ENCODE results near the gene ANKRD22. TPM values are rescaled to one million over a fixed set of nuclear protein-coding genes. Genes with fewer than 3 reads are reported as not detected.

The ANKRD22 gene
- total RNA-seq, 4 donors from 2014 or later = 0.63 TPM; not detected in 3

DNA sequence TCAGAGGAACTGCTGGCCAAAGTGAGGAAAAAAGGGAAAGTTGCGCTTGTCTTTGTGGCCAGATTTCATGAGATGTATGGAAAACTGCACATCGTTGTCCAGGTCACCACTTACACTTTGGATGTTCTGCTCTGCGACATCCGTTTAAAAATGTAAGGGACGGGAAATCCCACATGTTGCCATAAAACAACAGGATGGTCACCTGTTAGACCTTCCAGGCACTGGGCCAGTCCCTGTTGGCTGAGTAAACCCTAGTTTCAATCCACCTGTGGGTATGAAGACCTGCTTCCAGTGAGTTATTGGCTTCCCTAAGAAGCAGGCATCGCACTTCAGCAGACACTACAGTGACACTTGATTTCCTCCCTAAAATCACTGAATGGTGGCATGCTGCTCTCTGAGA lies 25.7 kb upstream of the ANKRD22 start:
- TF ChIP-seq, protein P1, sequence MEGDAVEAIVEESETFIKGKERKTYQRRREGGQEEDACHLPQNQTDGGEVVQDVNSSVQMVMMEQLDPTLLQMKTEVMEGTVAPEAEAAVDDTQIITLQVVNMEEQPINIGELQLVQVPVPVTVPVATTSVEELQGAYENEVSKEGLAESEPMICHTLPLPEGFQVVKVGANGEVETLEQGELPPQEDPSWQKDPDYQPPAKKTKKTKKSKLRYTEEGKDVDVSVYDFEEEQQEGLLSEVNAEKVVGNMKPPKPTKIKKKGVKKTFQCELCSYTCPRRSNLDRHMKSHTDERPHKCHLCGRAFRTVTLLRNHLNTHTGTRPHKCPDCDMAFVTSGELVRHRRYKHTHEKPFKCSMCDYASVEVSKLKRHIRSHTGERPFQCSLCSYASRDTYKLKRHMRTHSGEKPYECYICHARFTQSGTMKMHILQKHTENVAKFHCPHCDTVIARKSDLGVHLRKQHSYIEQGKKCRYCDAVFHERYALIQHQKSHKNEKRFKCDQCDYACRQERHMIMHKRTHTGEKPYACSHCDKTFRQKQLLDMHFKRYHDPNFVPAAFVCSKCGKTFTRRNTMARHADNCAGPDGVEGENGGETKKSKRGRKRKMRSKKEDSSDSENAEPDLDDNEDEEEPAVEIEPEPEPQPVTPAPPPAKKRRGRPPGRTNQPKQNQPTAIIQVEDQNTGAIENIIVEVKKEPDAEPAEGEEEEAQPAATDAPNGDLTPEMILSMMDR (IDR thresholded peaks at IDR 0.05) = no peak
- ATAC-seq (ENCODE audit: low FRiP score) (no peak), DNase-seq (ENCODE audit: low spot score) (no peak)

DNA sequence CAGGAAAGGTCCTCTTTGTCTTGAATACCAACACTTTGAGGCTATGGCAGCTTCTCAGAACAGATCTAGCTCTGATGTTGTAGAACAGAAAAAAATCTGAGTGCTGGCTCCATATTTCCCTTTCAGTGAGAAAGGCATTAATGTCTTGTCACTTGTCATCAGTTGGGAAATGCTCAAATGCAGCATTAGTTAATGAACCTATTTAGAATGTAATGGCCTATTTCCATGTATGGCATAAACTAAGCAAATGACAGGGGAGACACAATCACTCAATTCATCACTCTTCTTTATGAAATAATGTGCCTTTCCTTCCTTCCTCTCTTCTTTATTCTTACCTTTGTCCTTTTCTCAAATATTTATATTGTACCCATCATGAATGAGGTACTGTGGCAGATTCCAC lies 23.4 kb upstream of the ANKRD22 start:
- DNase-seq (ENCODE audit: low spot score) (no peak), ATAC-seq (ENCODE audit: low FRiP score) (no peak)
- TF ChIP-seq, protein P1 (IDR thresholded peaks at IDR 0.05) = no peak

DNA sequence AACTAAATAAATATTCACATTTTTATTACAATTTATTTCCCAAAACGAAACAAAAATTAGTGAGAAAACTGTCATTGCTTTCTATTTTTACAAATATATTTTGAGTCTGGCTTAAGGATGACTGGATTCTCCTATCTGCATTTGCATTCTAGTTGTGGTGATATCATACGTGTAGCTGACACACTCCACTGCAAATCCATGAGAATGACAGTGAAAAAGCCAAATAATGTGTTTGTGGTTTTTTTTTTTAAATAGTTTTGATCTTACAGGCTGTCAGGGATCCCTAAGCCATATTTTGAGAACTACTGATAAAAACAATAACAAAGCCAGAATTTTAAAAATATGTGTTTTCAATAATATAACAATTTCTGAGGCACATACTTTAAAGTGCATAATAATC lies 22.6 kb upstream of the ANKRD22 start:
- ATAC-seq (ENCODE audit: low FRiP score) (no peak), DNase-seq (ENCODE audit: low spot score) (no peak)
- TF ChIP-seq, protein P1 (IDR thresholded peaks at IDR 0.05) = no peak

DNA sequence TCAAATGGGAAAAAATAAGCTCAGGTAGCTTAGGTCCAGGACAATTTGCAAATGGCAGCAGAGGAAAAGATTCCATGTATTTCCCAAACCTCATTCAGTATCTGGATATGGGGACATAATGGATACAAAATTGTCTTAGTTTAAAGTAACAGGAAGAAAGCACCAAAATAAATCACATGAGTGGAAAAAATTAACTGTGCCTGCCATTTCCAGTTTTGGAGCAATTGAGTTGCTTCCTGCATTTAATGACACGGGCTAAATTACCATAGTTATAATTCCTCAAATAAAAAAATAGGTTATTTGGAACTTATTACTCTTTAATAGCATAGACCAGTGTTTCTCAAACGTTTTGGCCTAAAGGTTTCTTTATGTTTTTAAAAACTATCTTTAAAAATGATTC lies 22.1 kb upstream of the ANKRD22 start:
- ATAC-seq (ENCODE audit: low FRiP score) = no peak
- TF ChIP-seq, protein P1 (IDR thresholded peaks at IDR 0.05) = no peak
- no peak for DNase-seq (ENCODE audit: low spot score)

DNA sequence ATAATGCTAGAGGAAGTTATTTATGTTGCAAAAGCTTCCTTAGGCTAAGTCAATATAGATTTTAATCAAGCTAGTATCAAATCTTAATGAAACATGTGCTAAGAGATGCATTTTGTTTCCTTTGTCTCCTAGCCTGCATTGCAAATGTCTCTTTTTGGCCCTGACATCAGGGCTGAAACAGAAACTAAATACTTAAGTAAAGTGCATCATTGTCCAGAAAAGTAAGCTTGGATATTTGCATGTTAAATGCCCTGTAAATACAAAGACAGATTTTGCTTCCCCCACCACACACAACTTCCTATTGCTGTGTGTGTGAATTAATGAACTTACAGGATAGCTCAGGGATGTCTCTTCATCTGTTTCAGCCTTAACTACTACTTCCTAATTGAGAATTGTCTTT lies 18.4 kb upstream of the ANKRD22 start:
- no peak for ATAC-seq (ENCODE audit: low FRiP score)
- no peak for DNase-seq (ENCODE audit: low spot score)
- TF ChIP-seq, protein P1 (IDR thresholded peaks at IDR 0.05) = no peak

DNA sequence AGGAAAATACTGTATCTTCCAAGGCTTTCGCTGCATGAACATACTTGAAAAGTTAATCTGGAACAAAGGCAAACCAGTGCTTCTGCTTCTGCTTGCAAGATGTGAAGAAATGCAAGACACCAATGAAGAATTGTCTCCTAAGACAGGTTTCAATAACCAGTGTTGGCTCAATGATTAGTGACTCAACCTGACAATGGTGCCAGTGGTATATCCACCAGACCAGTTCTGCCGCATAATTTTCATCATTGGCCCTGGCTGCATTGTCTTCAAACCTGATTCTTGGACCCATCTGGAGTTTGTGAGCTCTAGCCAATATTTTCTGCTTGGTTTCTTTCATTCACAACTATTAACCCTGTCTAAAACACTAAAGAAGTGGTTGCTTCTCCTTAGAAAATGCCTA lies 14.8 kb upstream of the ANKRD22 start:
- ATAC-seq (ENCODE audit: low FRiP score) = no peak
- TF ChIP-seq, protein P1 (IDR thresholded peaks at IDR 0.05) = no peak
- no peak for DNase-seq (ENCODE audit: low spot score)

DNA sequence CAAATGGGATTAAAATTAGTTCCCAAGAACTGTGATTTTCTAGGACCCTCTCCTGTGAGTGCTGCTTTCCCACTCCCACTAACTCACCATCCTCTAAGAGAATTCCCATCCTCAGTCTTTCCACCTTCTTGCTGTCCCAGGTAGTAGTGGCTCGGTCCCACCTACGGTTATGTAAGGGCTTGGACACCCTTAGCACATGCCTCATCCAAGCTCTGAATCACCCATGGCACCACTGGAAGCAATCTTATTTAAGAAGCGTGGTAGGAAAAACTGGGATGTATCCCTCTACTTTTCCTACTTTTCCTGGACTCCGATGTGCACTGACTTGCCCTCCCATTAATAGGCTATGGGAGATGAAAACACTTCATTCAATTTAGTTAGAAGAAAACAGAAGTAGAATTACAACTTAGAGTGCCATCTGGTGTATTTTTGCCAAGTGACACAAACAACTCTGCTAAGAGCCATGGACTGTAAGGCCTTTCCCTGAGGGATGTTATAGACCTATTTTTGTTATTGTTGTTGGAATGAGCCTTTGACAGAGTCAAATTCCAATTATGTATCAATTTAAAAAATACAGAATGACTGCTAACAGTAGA lies 13.7 kb upstream of the ANKRD22 start:
- TF ChIP-seq, protein P1 (IDR thresholded peaks at IDR 0.05) = no peak
- DNase-seq (ENCODE audit: low spot score) (no peak), ATAC-seq (ENCODE audit: low FRiP score) (no peak)
